GM18520 (cell line): Measurements from ENCODE around the gene TMEM186.
"Not testable (repeated sequence)": the region's sequence is repeated elsewhere in the genome, so short reads cannot be mapped to it uniquely, and the experiment has no call there.

Experiments used
- ATAC-seq: cut with Tn5 transposase; IDR thresholded peaks from one replicate; pipeline ENCODE4 v1.9.1; 2021; ENCODE audit not compliant: unreplicated experiment

Gene TMEM186

GRCh38 chr16:8812162-8812843 lies 14.9 kb upstream of the TMEM186 start:
- no peak for ATAC-seq

- no peak for ATAC-seq
These were observed 11.3 kb upstream of the TMEM186 start for GRCh38 chr16:8808613-8809353.

- no peak for ATAC-seq
These were observed 10.6 kb upstream of the TMEM186 start for GRCh38 chr16:8808009-8808408.

GRCh38 chr16:8807189-8807588 lies 9.8 kb upstream of the TMEM186 start:
- ATAC-seq: no peak

GRCh38 chr16:8806272-8806983 lies 9.0 kb upstream of the TMEM186 start:
- no peak for ATAC-seq

GRCh38 chr16:8804313-8804712 lies 6.9 kb upstream of the TMEM186 start:
- ATAC-seq: no peak

GRCh38 chr16:8803733-8804132 lies 6.3 kb upstream of the TMEM186 start:
- not testable (repeated sequence) for ATAC-seq

GRCh38 chr16:8801701-8802100 lies 4.3 kb upstream of the TMEM186 start:
- ATAC-seq: no peak

- ATAC-seq: no peak
These were observed 1.2 kb upstream of the TMEM186 start for GRCh38 chr16:8798535-8799157.

GRCh38 chr16:8798174-8798527 lies 712 bp upstream of the TMEM186 start:
- no peak for ATAC-seq

GRCh38 chr16:8796469-8797363 lies 723 bp downstream of the TMEM186 start:
- no peak for ATAC-seq

GRCh38 chr16:8795818-8796217 lies 1.6 kb downstream of the TMEM186 start:
- ATAC-seq: no peak

GRCh38 chr16:8795091-8795490 lies 2.3 kb downstream of the TMEM186 start:
- ATAC-seq: no peak

GRCh38 chr16:8788578-8789172 lies 8.8 kb downstream of the TMEM186 start:
- ATAC-seq: no peak

- ATAC-seq: not testable (repeated sequence)
These were observed 11.1 kb downstream of the TMEM186 start for GRCh38 chr16:8786316-8786715.

- ATAC-seq: no peak
These were observed 12.0 kb downstream of the TMEM186 start for GRCh38 chr16:8785408-8785807.

- ATAC-seq: no peak
These were observed 14.8 kb downstream of the TMEM186 start for GRCh38 chr16:8782673-8783072.

- no peak for ATAC-seq
These were observed 15.6 kb downstream of the TMEM186 start for GRCh38 chr16:8781797-8782196.

GRCh38 chr16:8777217-8777616 lies 20.2 kb downstream of the TMEM186 start:
- no peak for ATAC-seq

GRCh38 chr16:8776129-8776584 lies 21.3 kb downstream of the TMEM186 start:
- no peak for ATAC-seq
